ENCODE data around the gene NABP2.

GRCh38 chr12:56261503-56262232 is 37.5 kb downstream of the NABP2 start:
- no peak for TF ChIP-seq ZBTB43 (CRISPR knock-in tag; IDR thresholded peaks at IDR 0.05)
- no peak for TF ChIP-seq E2F1 (CRISPR knock-in tag; IDR thresholded peaks at IDR 0.05)
- no peak for TF ChIP-seq CTCF (IDR thresholded peaks at IDR 0.05)
- no peak for TF ChIP-seq JAZF1 (CRISPR knock-in tag; IDR thresholded peaks at IDR 0.05)
- TF ChIP-seq FOXP1 (CRISPR knock-in tag; IDR thresholded peaks at IDR 0.05; ENCODE audit: borderline replicate concordance) = no peak
- TF ChIP-seq ELF4 (CRISPR knock-in tag; IDR thresholded peaks at IDR 0.05; ENCODE audit: low read depth) = no peak

All from WTC11 (cell line).